HG03469 (cell line): ENCODE results near the gene ZNF425.
A peak's percentile ranks its signal among the peaks of the same experiment; 100 is the strongest.
"Not testable (repeated sequence)": the region's sequence is repeated elsewhere in the genome, so short reads cannot be mapped to it uniquely, and the experiment has no call there.

Experiments
- ATAC-seq: cut with Tn5 transposase; IDR thresholded peaks from one replicate; pipeline ENCODE4 v1.9.1; 2021; ENCODE audit warnings: mild to moderate bottlenecking, moderate library complexity, moderate number of reproducible peaks; ENCODE audit not compliant: unreplicated experiment

The ZNF425 gene

DNA sequence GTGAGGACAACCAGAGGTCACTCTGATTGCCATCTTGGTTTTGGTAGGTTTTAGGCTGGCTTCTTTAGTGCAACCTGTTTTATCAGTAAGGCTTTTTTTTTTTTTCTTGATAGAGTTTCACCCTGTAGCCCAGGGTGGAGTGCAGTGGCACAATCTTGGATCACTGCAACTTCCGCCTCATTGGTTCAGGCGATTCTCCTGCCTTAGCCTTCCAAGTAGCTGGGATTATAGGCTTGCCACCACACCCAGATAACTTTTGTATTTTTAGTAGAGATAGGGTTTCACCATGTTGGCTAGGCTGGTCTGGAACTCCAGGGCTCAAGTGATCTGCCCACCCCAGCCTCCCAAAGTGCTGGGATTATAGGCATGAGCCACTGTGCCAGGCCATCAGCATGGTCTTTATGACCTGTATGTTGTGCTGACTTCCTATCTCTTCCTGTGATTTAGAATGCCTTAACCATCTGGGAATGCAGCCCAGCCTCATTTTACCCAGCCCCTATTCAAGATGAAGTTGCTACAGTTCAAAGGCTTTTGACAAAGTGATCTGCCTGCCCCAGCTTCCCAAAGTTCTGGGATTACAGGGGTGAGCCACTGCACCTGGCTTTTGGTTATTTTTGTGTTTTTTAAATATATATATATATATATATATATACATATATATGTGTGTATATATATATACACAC is 7.0 kb upstream of the ZNF425 start:
- ATAC-seq: no peak

DNA sequence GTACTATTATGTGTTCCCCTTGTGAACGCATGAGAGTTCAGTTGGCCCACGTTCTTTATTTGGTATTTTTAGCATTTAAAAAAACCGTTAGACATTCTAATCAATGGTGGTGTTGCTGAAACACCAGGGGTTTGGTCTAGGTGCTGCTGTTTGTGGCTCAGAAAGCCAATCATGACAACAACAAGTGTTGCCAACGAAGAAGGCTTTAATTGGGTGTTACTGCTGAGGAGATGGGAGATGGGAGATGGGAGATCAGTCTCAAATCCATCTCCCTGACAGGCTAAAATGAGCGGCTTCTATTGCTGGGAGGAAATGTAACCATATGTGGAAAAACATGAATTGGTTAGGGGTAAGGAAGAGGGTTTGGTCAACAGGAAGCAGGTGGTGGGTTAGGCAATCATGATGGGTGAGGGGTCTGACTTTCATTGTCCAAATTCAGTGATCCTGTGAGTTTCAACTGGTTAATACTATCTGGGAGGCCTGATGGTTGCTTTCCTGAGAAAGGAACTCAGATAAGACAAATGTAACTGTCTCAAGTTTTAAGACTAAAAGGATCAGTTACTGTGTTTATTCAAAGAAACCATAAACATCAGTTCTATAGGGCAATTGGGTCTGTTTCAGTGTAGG is 4.6 kb upstream of the ZNF425 start:
- no peak for ATAC-seq

DNA sequence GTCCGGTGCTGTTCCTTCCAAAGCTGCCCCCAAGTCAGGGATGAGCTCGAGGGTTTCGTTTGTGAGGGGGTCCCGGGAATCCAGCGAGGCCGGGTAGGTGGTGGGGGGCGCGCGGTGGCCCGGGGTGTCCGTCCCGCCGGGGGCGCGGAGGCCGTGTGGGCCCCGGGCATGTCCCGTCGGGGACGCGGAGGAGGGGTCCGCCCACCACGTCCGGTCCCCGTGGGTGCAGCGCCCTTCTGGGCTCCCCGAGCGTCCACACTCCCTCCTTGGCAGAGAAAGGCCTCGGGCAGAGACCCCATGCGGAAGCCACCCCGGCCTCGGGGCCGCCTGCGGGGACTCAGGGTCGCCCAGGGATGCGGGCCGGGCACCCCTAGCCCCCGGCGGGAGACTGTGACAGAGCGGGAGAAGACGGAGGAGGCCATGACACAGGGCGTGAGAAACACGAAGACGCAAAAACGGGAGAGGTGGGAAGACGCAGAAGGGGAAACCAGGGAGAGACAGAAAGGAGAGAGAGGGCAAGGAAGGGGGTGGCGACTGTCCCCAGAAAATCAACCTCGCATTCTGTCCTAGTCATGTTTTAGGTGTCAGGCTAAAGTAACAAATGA is 640 bp upstream of the ZNF425 start:
- peak; percentile 21 for ATAC-seq

DNA sequence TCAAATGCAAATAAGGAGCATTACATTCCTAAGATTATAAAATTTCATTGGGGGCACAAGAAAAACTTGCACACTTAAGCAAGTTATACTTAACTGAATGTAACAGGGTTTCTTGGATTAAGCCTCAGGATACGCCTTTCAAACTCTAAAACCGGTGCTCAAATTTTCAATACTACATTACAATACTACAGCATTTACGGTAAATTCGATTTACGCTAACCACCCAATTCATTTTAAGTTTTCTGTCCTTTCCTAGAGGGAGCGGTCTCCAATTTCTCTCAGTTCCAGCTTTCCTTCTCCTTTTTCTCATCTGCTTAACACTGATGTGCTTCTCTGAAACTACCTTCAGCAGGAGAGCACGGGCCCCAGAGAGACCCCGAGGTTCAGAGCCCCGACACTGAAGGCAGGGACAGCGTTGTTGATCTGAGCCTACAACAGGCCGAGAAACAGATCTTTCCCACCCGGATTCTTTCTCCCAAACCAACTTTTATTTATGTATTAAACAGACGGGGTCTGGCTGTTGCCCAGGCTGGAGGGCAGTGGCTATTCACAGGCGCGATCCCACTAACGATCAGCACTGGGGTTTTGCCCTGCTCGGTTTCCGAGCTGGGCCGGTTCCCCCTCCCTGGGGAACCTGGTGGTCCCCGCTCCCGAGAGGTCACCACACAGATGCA is 798 bp downstream of the ZNF425 start:
- no peak for ATAC-seq

DNA sequence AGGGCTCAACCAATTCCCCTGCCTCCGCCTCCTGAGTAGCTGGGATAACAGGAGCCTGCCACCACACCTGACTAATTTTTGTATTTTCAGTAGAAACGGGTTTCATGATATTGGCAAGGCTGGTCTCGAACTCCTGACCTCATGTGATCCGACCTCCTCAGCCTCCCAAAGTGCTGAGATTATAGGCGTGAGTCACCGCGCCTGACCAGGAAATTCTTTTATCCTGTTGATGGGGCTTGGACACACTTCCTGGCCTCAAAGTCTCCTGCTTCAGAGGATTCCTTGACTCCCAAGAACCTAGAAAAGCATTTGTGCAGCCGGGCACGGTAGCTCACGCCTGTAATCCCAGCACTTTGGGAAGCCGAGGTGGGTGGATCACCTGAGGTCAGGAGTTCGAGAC is 16.2 kb downstream of the ZNF425 start:
- ATAC-seq: no peak

DNA sequence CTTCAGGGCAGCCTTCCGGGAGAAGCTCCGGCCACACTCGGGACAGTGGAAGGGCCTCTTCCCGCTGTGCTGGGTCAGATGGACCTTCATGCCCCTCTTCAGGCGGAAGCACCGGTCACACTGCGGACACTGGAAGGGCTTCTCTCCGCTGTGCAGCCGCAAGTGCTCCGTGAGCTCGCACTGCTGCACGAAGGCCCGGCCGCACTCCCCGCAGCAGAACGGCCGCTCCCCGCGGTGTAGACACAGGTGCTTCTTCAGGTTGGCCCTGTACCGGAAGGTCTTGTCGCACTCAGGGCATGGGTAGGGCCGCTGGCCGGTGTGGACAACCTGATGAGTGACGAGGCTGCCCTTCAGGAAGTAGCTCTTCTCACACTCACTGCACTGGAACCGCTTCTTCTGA is 21.4 kb downstream of the ZNF425 start:
- ATAC-seq: no peak

DNA sequence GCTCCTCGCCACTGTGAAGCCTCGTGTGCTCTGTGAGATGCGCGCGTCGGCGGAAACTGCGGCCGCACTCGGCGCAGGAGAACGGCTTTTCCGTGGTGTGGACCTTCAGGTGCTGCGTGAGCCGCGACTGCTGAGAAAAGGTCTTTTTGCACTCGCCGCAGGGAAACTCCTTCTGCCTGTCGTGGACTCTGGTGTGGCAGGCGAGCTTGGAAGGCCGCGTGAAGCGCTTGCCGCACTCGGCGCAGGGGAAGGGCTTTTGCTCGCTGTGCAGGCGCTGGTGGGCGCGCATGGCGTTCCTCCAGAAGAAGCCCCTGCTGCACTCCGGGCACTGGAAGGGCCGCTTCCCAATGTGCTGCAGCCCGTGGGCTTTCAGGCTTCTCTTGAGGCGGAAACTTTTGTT is 21.9 kb downstream of the ZNF425 start:
- no peak for ATAC-seq

DNA sequence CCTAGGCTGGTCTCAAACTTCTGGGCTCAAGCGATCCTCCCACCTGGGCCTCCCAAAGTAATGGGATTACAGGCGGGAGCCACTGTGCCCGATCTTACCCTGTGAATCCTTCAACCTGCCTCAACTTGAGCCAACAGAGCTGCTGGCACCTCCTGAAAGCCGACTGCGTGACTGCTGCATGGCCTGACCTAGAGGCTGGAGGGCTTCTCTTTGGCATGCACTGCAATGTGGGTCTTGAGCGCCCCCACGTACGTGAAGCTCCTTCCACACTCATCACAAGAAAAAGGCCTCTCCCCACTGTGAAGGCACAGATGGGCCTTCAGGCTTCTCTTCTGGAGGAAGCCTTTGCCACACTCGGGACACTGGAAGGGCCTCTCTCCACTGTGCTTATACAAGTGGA is 22.7 kb downstream of the ZNF425 start:
- no peak for ATAC-seq

DNA sequence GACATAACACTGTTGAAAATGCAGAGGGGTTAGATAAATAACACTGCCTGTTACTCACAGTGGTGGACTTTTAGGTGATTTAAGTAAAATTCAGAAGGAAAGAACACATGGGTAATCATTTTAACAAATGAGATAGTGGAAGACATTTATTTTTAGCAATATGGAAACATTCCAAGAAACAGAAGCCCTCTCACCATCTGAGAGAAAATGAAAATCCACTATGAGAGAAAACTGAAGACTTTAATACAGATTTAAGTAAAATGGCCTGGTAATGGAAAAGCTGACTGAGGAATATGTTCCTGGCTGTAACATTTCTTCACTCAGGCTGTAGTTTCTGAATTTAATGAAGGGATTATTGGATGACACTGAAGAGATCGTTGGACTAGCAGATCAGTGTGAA is 23.5 kb downstream of the ZNF425 start:
- no peak for ATAC-seq

DNA sequence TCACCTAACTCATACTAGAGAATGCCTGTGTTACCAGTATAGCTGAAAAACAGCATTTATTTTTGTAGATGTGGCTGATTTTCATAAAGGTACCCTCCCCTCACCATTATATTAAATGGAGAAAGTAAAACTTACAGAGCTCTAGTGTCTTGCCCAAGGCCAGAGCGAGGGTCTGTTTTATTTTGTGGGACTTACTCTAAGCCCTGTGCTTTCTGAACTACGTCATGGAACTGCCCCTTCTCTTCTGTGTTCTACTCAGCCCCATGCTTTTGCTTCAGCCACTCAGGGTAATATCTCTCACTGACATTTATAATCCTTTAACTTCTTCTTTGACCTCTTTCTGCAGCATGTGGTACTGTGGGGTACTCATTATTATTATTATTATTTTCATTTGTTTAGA is 25.3 kb downstream of the ZNF425 start:
- no peak for ATAC-seq

DNA sequence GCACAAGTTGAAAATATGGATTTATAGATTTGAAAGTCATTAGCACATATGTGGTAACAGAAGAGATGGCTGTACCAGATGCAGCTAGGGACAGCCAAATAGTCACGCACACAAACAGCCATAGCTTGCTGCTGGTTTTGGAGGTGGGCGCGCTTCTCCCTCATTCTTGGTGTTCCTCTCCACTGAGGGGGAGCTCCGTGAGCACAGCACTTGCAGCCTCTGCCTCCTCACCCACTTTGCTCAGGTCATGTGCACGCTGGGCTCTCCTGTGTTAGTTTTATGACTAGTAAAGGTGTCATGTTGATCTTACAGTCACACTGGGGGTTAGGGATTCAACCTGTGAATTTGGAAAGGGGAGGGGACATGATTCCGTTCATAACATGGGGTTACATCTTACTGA is 27.1 kb downstream of the ZNF425 start:
- ATAC-seq: no peak

DNA sequence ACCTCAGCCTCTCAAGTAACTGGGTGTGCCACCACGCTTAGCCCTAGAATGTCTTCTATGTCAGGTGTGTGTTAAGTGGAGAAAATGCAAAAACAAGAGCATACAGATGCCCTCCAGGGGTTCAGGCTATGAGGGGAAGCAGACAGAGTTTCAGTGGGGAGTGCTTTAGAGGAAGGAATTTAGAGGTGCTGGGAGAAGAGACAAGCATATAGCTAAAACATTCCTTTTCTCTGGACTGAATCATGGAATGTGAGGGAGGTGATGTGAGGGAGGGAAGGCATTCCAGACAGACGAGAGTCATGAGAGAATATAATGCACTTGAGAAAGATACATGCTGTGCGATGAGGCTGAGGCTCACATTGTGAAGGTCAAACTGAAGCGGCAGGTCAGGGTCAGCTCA is 29.0 kb downstream of the ZNF425 start:
- ATAC-seq: no peak

DNA sequence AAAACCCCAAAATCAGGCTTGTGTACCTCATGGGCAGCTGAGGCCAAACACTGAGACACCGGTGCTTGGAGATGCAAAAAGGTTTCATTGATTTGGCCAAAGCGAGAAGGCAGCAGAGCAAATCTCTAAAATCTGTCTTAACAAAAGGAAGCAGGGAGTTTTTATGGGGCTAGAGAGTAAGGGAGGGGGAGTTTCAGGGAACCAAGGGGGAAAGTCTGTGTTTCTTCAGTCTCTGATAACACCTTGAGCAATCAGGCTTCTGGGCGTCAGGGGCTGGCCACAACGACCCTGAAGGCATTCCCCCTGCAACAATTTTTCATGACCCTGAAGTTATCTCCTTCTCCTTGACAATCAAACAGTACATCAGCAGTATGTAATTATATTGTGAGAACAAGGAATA is 32.9 kb downstream of the ZNF425 start:
- ATAC-seq: no peak

DNA sequence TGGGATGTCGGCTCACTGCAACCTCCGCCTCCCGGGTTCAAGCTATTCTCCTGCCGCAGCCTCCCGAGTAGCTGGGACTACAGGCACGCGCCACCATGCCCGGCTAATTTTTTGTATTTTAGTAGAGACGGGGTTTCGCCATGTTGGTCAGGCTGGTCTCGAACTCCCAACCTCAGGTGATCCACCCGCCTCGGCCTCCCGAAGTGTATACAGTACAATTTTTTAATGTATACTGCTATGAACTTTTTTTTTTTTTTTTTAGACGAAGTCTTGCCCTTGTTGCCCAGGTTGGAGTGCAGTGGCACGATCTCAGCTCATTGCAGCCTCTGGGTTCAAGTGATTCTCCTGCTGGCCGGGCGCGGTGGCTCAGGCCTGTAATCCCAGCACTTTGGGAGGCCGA is 33.9 kb downstream of the ZNF425 start:
- ATAC-seq: not testable (repeated sequence)

DNA sequence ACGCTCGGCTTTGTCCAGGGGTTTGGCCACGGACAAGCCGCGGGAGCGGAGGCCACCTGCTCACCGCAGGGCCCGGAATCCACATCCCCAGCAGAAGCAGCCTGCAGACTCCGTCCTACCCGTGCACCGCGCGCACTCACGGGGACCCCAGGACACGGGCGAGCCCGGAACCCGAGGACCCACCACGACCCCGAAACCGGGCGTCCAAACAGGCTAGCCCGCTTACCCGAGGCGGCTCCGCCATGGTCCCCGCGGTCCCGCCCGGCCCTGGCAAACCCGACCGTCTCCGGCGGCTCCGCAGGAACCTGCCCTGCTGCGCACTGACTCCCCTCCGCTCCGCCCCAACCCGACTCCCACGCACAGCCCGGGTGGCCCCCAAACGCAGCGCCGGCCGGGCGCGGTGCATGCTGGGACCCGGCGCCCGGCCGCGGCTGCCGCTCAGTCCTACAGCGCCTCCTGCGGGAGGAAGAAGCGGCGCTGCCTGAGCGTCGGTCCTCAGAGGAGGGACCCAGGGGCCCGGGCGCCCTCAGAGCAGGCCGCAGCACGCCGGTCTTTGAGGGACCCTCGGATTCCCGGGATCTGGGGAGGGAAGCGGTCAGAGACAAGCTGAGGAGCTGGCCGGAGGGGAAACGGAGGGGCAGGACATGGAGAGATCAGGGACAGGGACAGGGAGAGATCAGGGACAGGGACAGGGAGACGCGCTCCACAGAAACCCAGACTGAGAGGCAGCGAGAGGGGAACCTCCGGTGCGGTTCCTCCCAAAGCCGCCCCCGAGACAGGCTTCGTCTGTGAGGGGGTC is 35.5 kb downstream of the ZNF425 start, which contains the start of gene ZNF786:
ZNF786 (minus strand) TSS at position 322 of the 799 bp plus-strand sequence; CDS start at position 244, 78 bp downstream.
- peak; percentile 85 for ATAC-seq

DNA sequence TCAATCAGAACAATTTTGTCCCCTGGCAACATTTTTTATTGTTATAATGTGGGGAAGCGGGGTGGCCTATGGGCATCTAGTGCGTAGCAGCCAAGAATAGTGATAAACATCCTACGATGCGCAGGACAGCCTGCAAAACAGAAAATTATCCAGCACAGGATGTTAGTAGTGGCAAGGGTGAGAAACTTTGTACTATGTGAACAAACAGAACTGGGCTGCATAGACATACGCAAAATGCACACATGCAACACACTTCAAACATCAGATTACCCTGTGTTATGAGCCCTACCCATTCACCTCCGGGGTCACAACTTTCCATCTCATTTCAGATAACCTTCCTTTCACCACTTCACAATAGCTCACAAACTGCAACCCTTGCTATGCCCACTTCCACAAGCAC is 38.7 kb downstream of the ZNF425 start:
- ATAC-seq: no peak

DNA sequence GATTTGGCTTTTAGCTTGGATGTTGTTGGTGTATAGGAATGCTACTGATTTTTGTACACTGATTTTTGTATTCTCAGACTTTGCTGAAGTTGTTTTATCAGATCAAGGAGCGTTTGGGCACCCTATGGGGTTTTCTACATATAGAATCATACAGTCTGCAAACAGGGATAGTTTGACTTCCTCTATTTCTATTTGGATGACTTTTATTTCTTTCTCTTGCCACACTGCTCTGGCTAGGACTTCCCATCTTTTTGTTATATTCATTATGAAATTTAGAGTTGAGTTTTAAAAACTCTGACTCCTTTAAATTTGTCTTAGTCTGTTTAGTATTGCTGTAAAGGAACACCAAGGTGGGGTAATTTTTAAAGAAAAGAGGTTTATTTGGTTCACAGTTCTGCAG is 40.3 kb downstream of the ZNF425 start:
- no peak for ATAC-seq

DNA sequence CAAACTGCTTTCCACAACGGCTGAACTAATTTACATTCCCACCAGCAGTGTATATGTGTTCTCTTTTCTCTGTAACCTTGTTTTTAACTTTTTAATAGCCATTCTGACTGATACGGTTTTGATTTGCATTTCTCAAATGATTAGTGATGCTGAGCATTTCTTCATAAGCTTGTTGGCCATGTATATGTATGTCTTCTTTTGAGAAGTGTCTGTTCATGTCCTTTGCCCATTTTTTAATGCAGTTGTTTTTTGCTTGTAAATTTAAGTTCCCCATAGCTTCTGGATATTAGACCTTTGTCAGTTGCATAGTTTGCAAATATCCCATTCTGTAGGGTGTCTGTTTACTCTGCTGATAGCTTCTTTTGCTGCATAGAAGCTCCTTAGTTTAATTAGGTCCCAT is 41.7 kb downstream of the ZNF425 start:
- no peak for ATAC-seq

DNA sequence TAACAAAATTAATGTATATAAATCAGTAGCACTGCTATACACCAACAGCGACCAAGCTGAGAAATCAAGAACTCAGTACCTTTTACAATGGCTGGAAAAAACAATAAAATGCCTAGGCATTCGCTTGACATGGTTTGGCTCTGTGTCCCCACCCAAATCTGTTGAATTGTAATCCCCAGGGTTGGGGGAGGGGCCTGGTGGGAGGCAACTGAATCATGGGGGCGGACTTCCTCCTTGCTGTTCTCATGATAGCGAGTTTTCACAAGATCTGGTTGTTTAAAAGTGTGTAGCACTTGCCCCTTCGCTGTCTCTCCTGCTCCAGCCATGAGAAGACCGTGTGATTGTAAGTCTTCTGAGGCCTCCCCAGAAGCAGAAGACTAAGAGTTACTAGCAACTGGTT is 44.2 kb downstream of the ZNF425 start:
- no peak for ATAC-seq

DNA sequence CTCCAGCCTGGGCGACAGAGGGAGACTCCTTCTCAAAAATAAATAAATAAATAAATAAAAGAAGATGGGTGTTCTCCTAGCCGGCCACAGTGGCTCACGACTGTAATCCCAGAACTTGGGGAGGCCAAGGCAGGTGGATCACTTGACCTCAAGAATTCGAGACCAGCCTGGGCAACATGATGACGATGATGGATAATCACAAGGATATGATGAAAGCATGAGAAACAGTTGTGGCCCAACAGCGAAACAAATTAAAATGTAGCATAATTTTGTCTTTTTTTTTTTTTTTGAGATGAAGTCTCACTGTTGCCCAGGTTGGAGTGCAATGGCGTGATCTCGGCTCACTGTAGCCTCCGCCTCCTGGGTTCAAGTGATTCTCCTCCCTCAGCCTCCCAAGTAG is 48.5 kb downstream of the ZNF425 start:
- ATAC-seq: no peak

DNA sequence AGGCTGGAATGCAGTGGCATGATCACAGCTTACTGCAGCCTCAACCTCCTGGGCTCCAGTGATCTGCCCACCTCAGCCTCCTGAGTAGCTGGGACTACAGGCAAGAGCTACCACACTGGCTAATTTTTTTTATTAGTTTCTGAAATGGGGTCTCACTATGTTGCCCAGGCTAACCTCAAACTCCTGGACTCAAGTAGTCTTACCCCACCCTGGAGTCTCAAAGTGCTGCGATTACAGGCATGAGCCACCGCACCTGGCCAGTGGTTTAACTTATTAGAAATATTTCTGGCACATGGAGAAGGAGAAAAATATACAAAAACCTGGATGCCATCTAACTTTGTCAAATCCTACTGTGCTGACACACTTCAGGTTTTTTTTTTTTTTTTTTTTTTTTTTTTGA is 50.8 kb downstream of the ZNF425 start:
- no peak for ATAC-seq
